Hepatocyte (in vitro differentiated cells): ENCODE measurements around the gene VPREB1. TPM values are rescaled to one million over a fixed set of nuclear protein-coding genes. Genes with fewer than 3 reads are reported as not detected.

Source experiments
- DNase-seq: peaks from one replicate; pipeline ENCODE4 v3.0.0-alpha.2; 2016; ENCODE audit warnings: low spot score
- H2AFZ ChIP-seq: fragments of 200-600 bp; sonication (generic); 2 replicates; pipeline ENCODE4 v1.6.0; 2016; ENCODE audit warnings: antibody characterized with exemption, mild to moderate bottlenecking
- H3K27ac ChIP-seq: fragments of 200-600 bp; sonication (generic); 2 replicates; pipeline ENCODE4 v1.5.1; 2016; ENCODE audit warnings: mild to moderate bottlenecking
- H3K27me3 ChIP-seq: fragments of 200-600 bp; sonication (generic); 2 replicates; pipeline ENCODE4 v1.6.1; 2016
- H3K36me3 ChIP-seq: fragments of 200-600 bp; sonication (generic); replicated peaks from 2 replicates; pipeline ENCODE4 v1.5.1; 2016; ENCODE audit warnings: low read depth; ENCODE audit not compliant: insufficient read depth
- H3K4me1 ChIP-seq: fragments of 200-600 bp; sonication (generic); 2 replicates; pipeline ENCODE4 v1.5.1; 2016; ENCODE audit warnings: mild to moderate bottlenecking, moderate library complexity; ENCODE audit not compliant: insufficient read depth
- H3K4me2 ChIP-seq: fragments of 200-600 bp; sonication (generic); 2 replicates; pipeline ENCODE4 v1.6.0; 2016
- H3K4me3 ChIP-seq: fragments of 200-600 bp; sonication (generic); 2 replicates; pipeline ENCODE4 v1.5.1; 2016; ENCODE audit warnings: mild to moderate bottlenecking
- H3K79me2 ChIP-seq: fragments of 200-600 bp; sonication (generic); 2 replicates; pipeline ENCODE4 v1.6.0; 2017; ENCODE audit warnings: mild to moderate bottlenecking
- H3K9me2 ChIP-seq: fragments of 200-600 bp; sonication (generic); replicated peaks from 2 replicates; pipeline ENCODE4 v1.6.0; 2017; ENCODE audit warnings: mild to moderate bottlenecking; ENCODE audit not compliant: insufficient read depth
- H3K9me3 ChIP-seq: fragments of 200-600 bp; sonication (generic); 2 replicates; pipeline ENCODE4 v1.5.1; 2016; ENCODE audit warnings: low read depth, mild to moderate bottlenecking
- H4K20me1 ChIP-seq: fragments of 200-600 bp; sonication (generic); 2 replicates; pipeline ENCODE4 v1.6.0; 2016; ENCODE audit warnings: mild to moderate bottlenecking; ENCODE audit not compliant: insufficient read depth, poor library complexity, severe bottlenecking
- CTCF ChIP-seq: fragments of 200-600 bp; sonication (generic); IDR thresholded peaks from 2 replicates; pipeline ENCODE4 v1.5.1; 2016; ENCODE audit warnings: antibody characterized with exemption, mild to moderate bottlenecking; ENCODE audit not compliant: poor library complexity
- EZH2 ChIP-seq: fragments of 200-600 bp; sonication (generic); IDR thresholded peaks from 2 replicates; pipeline ENCODE4 v1.6.1; 2016; ENCODE audit warnings: antibody characterized with exemption, mild to moderate bottlenecking, borderline replicate concordance
- EZH2phosphoT487 ChIP-seq: fragments of 200-600 bp; sonication (generic); IDR thresholded peaks from one replicate; pipeline ENCODE4 v1.6.1; 2018; ENCODE audit warnings: antibody characterized with exemption, mild to moderate bottlenecking, low read depth, moderate library complexity; ENCODE audit not compliant: unreplicated experiment, severe bottlenecking
- WGBS: methylation state at CpG from one replicate; pipeline ENCODE4 v1.1.6; 2016; ENCODE audit warnings: low lambda C conversion rate; ENCODE audit errors: missing lambda C conversion rate; 5-methylcytosine and 5-hydroxymethylcytosine counted together
- polyA plus RNA-seq: library from polyadenylated mRNA; unstranded; fragments of >200 nt; fragmentation: Nextera tagmentation; extraction: Ambion mirVana; gene quantifications from 2 replicates; pipeline ENCODE4 v1.2.1, GENCODE V29; 2016
- total RNA-seq: library from RNA; depleted of rRNA; stranded (reverse); fragments of >200 nt; gene quantifications from 2 replicates; pipeline ENCODE4 v1.2.3, GENCODE V29; 2014

Gene VPREB1
- total RNA-seq (not detected in 2 replicates), polyA plus RNA-seq (not detected in 2 replicates)

GRCh38 chr22:22244316-22245250 lies at the start of gene VPREB1:
Gene VPREB1, plus strand, starts transcription at chr22:22244786. Its CDS starts 28 bp downstream, at chr22:22244814.
- WGBS: 80% methylated on average over 25 of the region's 25 CpGs
- Histone ChIP-seq H3K4me2 (no peak within 1 kb of the TSS), H3K4me1 (no peaks in the 10 kb centered on the region), H3K9me3 (no peaks in the 10 kb centered on the region), H4K20me1 (no peaks in the 10 kb centered on the region), H2AFZ (no peak within 1 kb of the TSS), H3K36me3 (no peaks in the 10 kb centered on the region), H3K9me2 (no peaks in the 10 kb centered on the region), H3K27ac (no peak within 1 kb of the TSS), H3K79me2 (no peaks in the 10 kb centered on the region), H3K4me3 (no peak within 1 kb of the TSS), H3K27me3 (peaks cover 30% of the 10 kb centered on the region)
- TF ChIP-seq EZH2phosphoT487 (no peak), EZH2 (no peak), CTCF (no peak)
- no peak for DNase-seq

- Histone ChIP-seq H3K9me3 (no peaks in the 10 kb centered on the region), H3K36me3 (no peaks in the 10 kb centered on the region), H3K4me3 (no peak overlapping the region), H3K27me3 (peaks cover 37% of the 10 kb centered on the region), H3K4me2 (no peak overlapping the region), H3K27ac (no peak overlapping the region), H4K20me1 (no peaks in the 10 kb centered on the region), H3K79me2 (no peaks in the 10 kb centered on the region), H2AFZ (no peak overlapping the region), H3K9me2 (no peaks in the 10 kb centered on the region), H3K4me1 (no peaks in the 10 kb centered on the region)
- TF ChIP-seq CTCF (no peak), EZH2 (no peak), EZH2phosphoT487 (no peak)
- DNase-seq: no peak
- 39% methylated on average over 3 of the region's 3 CpGs for WGBS
Observed at GRCh38 chr22:22194931-22195264, 49.7 kb upstream of the VPREB1 start.

- Histone ChIP-seq H3K4me2 (no peak overlapping the region), H3K27ac (no peak overlapping the region), H3K27me3 (peaks cover 38% of the 10 kb centered on the region), H3K36me3 (no peaks in the 10 kb centered on the region), H3K4me1 (no peaks in the 10 kb centered on the region), H3K9me3 (no peaks in the 10 kb centered on the region), H4K20me1 (no peaks in the 10 kb centered on the region), H3K79me2 (no peaks in the 10 kb centered on the region), H3K4me3 (no peak overlapping the region), H2AFZ (no peak overlapping the region), H3K9me2 (no peaks in the 10 kb centered on the region)
- peak; percentile 92 for DNase-seq
- WGBS: 66% methylated on average over 7 of the region's 7 CpGs
- peak; percentile 75 for TF ChIP-seq CTCF
- TF ChIP-seq EZH2: no peak
Observed at GRCh38 chr22:22195265-22196017, 49.1 kb upstream of the VPREB1 start.
